ENCODE results near the gene INSYN2A. TPM values are rescaled to one million over a fixed set of nuclear protein-coding genes. Genes with fewer than 3 reads are reported as not detected.

INSYN2A gene
- total RNA-seq, 6 donors from 2014 or later: 0.26 to 2.7 (median 0.69) TPM; not detected in 2

DNA sequence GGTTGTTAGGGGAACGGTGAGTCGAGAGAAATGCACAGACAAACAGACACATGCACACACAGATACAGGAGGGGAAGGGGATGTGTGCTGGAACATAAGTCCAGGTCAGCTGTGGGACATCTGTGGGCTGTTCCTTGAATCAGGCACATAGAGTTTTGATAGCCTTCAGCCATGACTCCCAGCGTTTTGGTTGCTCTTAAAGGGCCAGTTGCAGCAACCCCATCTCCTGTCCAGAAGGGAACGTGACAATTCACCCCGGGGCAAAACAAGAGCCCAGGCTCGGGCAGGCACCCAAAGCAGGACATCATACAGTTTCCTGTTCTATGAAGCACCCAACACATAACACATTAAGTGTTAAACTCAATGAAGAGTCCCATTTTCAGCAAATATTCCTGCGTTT lies 9.6 kb downstream of the INSYN2A start:
- TF ChIP-seq POLR2A (IDR thresholded peaks at IDR 0.05) (no peak), CTCF (IDR thresholded peaks at IDR 0.05) (no peak), EP300 (IDR thresholded peaks at IDR 0.05) (no peak), POLR2AphosphoS5 (IDR thresholded peaks at IDR 0.05) (no peak)
- H3K27ac ChIP-seq: no peak overlapping the region
- no peaks in the 10 kb centered on the region for H3K36me3 ChIP-seq
- DNase-seq (no peak), ATAC-seq (ENCODE audit: low FRiP score in 2 of 2) (no peak)
- no peaks in the 10 kb centered on the region for H3K9me3 ChIP-seq
- 86 to 95% methylated on average over 5 to 7 of the region's 7 CpGs for WGBS, 2 donors
- no peaks in the 10 kb centered on the region for H3K27me3 ChIP-seq
- H3K4me3 ChIP-seq: no peak overlapping the region
- H3K4me1 ChIP-seq: no peaks in the 10 kb centered on the region

GRCh38 chr10:127184582-127184981 lies 11.8 kb downstream of the INSYN2A start:
- WGBS, 2 donors: 100% methylated on average over 2 of the region's 2 CpGs
- H3K4me3 ChIP-seq: no peak overlapping the region
- H3K36me3 ChIP-seq: no peaks in the 10 kb centered on the region
- no peaks in the 10 kb centered on the region for H3K27me3 ChIP-seq
- no peaks in the 10 kb centered on the region for H3K9me3 ChIP-seq
- H3K4me1 ChIP-seq: no peaks in the 10 kb centered on the region
- ATAC-seq (ENCODE audit: low FRiP score in 2 of 2) (no peak), DNase-seq (no peak)
- TF ChIP-seq POLR2AphosphoS5 (IDR thresholded peaks at IDR 0.05) (no peak), EP300 (IDR thresholded peaks at IDR 0.05) (no peak)
- H3K27ac ChIP-seq: no peak overlapping the region

DNA sequence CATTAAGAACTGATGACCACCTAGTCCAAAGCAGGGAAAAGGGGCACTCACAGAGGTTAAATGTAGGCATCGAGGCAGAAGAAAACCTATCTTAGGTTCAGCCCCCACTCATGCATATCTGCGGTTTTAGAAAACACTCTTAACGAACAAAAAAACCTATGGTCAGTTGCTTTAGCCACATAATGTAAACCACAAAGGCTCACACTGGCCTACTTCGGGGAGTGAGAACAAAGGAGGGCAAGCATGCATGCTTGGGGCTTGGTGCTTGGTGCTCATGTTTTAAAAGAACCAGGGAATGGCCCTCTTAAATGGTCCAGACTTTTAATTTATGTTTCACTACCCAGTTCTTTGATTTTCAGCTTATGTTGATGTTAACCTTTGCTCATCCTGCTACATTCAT lies 14.2 kb downstream of the INSYN2A start:
- TF ChIP-seq POLR2A (IDR thresholded peaks at IDR 0.05): no peak
- Histone ChIP-seq H3K4me1 (no peaks in the 10 kb centered on the region), H3K27ac (no peak overlapping the region), H3K36me3 (peaks cover 0 to 7% (median 0%) of the 10 kb centered on the region in 4 donors), H3K27me3 (no peaks in the 10 kb centered on the region), H3K4me3 (no peak overlapping the region), H3K9me3 (no peaks in the 10 kb centered on the region)
- no peak for DNase-seq
- ATAC-seq (ENCODE audit: low FRiP score in 2 of 2): no peak
- 94 to 97% methylated on average over 4 of the region's 4 CpGs for WGBS, 2 donors

DNA sequence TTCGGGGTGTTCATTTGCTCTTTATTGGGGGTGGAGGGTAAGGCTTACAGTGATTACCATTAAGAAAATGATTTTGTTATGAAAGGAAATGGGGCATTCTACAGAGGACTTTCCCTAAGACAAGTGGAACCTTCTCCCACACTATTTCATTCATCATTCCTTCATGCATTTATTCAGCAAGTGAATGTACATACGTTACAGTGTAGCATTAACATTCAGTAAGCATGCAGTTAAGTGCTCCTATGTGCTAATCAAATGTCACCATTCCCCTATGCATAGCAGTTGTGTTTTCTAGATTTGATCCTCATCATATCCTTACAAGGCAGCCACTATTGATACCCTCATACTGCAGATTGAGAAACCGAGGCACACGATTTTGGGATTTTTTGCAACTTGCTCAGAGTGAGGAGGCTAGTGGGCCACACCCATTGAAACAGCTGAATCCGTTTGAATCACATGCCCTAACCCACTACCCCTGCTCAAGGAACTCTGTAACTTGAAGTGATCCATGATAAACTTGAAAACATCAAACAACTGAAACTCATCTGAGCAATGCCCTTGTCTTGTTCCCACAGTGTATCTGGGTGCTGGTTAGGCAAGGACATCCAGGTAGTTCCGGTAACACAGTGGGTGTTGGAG lies 16.7 kb downstream of the INSYN2A start:
- WGBS, 2 donors: 92 to 99% methylated on average over 6 of the region's 6 CpGs
- no peaks in the 10 kb centered on the region for H3K9me3 ChIP-seq
- no peak overlapping the region for H3K27ac ChIP-seq
- no peak for DNase-seq
- no peak for ATAC-seq (ENCODE audit: low FRiP score in 2 of 2)
- peaks cover 0 to 7% (median 0%) of the 10 kb centered on the region in 4 donors for H3K36me3 ChIP-seq
- TF ChIP-seq POLR2AphosphoS5 (IDR thresholded peaks at IDR 0.05) (no peak), EP300 (IDR thresholded peaks at IDR 0.05) (no peak), POLR2A (IDR thresholded peaks at IDR 0.05) (no peak), CTCF (IDR thresholded peaks at IDR 0.05) (no peak)
- H3K4me3 ChIP-seq: no peak overlapping the region
- no peaks in the 10 kb centered on the region for H3K4me1 ChIP-seq
- H3K27me3 ChIP-seq: no peaks in the 10 kb centered on the region

DNA sequence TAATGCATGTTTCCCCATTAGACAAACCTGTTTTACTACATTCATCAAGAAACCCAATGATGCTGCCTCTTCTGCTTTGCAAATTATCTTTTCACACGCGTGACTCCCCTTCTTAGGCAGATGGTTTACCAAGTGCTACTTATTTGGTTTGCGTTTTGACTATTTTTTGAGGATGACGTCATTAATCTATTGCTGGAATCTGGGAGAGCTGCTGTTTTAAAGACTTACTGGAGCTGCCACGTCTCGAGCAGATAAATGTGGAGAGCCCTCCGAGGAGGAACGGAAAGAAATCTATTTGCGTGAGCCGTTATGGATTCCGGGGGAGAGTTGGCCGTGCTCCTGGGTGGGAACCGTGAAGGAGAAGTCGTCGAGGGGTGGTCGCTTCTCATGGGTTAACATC lies 19.7 kb downstream of the INSYN2A start:
- H3K36me3 ChIP-seq: peaks cover 0 to 7% (median 0%) of the 10 kb centered on the region in 4 donors
- no peaks in the 10 kb centered on the region for H3K9me3 ChIP-seq
- no peaks in the 10 kb centered on the region for H3K27me3 ChIP-seq
- TF ChIP-seq POLR2A (IDR thresholded peaks at IDR 0.05) (no peak), CTCF (IDR thresholded peaks at IDR 0.05) (no peak), POLR2AphosphoS5 (IDR thresholded peaks at IDR 0.05) (no peak), EP300 (IDR thresholded peaks at IDR 0.05) (no peak)
- H3K4me1 ChIP-seq: no peaks in the 10 kb centered on the region
- ATAC-seq (ENCODE audit: low FRiP score in 2 of 2): no peak
- no peak for DNase-seq
- H3K27ac ChIP-seq: no peak overlapping the region
- H3K4me3 ChIP-seq: no peak overlapping the region
- whole genome bisulfite sequencing, 2 donors: 90 to 93% methylated on average over 16 of the region's 16 CpGs

All from upper lobe of left lung (tissue), 6 donors.